Stomach (tissue), 9 donors: ENCODE results near the gene UBTD1. TPM values are rescaled to one million over a fixed set of nuclear protein-coding genes. Genes with fewer than 3 reads are reported as not detected.

Experiments used
- DNase-seq, 2 donors: peaks; one replicate each; pipeline versions ENCODE4 v3.0.0 to v3.0.0-alpha.2; 2013 to 2019
- H3K27ac ChIP-seq, 5 donors: fragments of 200-600 bp in 4 of 5; sonication (generic) in 4 of 5; one replicate each; pipeline ENCODE4 v1.5.1; 2013 to 2019; ENCODE audit warnings: mild to moderate bottlenecking in 1 of 5, moderate library complexity in 1 of 5
- H3K27me3 ChIP-seq, 3 donors: fragments of 200-600 bp; sonication (generic); one replicate each; pipeline ENCODE4 v1.5.1; 2017 to 2019; ENCODE audit warnings: mixed run types in 1 of 3
- H3K36me3 ChIP-seq, 4 donors: fragments of 200-600 bp; sonication (generic); 1 replicate in 3 of 4; 2 replicates in 1 of 4; pipeline ENCODE4 v1.5.1; 2016 to 2019
- H3K4me1 ChIP-seq, 4 donors: fragments of 200-600 bp; sonication (generic); one replicate each; pipeline ENCODE4 v1.5.1; 2016 to 2019
- H3K4me3 ChIP-seq, 4 donors: fragments of 200-600 bp; sonication (generic) in 3 of 4; one replicate each; pipeline ENCODE4 v1.5.1; 2016 to 2019; ENCODE audit warnings: mild to moderate bottlenecking in 1 of 4
- H3K9me3 ChIP-seq, 4 donors: fragments of 200-600 bp; sonication (generic); one replicate each; pipeline ENCODE4 v1.5.1; 2016 to 2019
- EP300 ChIP-seq: sonication (generic); formaldehyde crosslinking; IDR thresholded peaks from one replicate; pipeline ENCODE4 v1.6.1; 2017; ENCODE audit warnings: antibody characterized with exemption
- POLR2A ChIP-seq, 4 donors: fragments of 450-650 bp; IDR thresholded peaks; one replicate each; pipeline ENCODE4 v1.6.1; 2016; ENCODE audit warnings: antibody characterized with exemption in 4 of 4, control low read depth in 2 of 4, mild to moderate bottlenecking in 1 of 4, moderate library complexity in 1 of 4
- POLR2AphosphoS5 ChIP-seq, 3 donors: sonication (generic); formaldehyde crosslinking; IDR thresholded peaks; one replicate each; pipeline ENCODE4 v1.6.1; 2016; ENCODE audit warnings: antibody characterized with exemption in 3 of 3
- WGBS, 5 donors: extraction: QIAGEN DNeasy Blood & Tissue Kit in 3 of 5; methylation state at CpG; one replicate each; pipeline versions ENCODE4 v1.1.5 to v1.1.7; 2013 to 2018; 5-methylcytosine and 5-hydroxymethylcytosine counted together
- intact Hi-C: fragments of 100-400 bp; cut with DNase I; formaldehyde crosslinking; loops from one replicate; pipeline ENCODE4 v1.15.1; 2023; ENCODE audit warnings: low total_unique reads
- polyA plus RNA-seq, 3 donors: library from polyadenylated mRNA; stranded (reverse); fragments of 200-250 nt; gene quantifications; one replicate each; pipeline ENCODE4 v1.2.3, GENCODE V29; 2013
- total RNA-seq, 5 donors: library from RNA; depleted of rRNA; stranded (reverse); fragments of >200 nt; gene quantifications; one replicate each; pipeline versions ENCODE4 v1.1.0 to v1.2.3, GENCODE V29; 2014 to 2016
- TF ChIP-seq, protein P1 (sequence below), 7 experiments: fragments of 450-650 bp in 4 of 7; fragments of 200-600 bp in 3 of 7; sonication (generic) in 3 of 7; IDR thresholded peaks; one replicate each; pipeline ENCODE4 v1.5.1; 2016 to 2019; ENCODE audit warnings: antibody characterized with exemption in 7 of 7, control low read depth in 2 of 7, mild to moderate bottlenecking in 1 of 7
- donor health status: healthy with polysubstance abuse.
- donor health status: Bipolar disorder and iron deficiency.
- donor health status: healthy.

Gene UBTD1
- total and polyA plus RNA-seq, 8 donors: 1.3 to 22.9 (median 8.1) TPM

DNA sequence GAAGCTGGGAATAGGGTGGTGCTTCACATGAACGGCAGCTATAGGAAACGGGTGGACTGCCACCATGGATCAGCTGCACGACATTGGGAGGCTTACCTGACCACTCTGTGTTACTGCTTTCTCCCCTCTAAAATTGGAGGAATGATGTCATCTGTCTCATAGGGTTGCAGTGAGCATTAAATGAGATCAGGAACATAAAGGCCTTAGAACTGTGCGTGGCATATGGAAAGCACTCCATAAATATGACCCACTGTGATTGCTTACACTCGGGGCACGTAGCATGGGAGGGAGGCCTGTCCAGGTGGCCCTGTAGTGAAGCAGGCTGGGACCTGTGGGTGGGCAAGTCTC lies 100.5 kb downstream of the UBTD1 start:
- intact Hi-C loops: no loop called here
- TF ChIP-seq POLR2AphosphoS5 (IDR thresholded peaks at IDR 0.05) (no peak), EP300 (no peak), POLR2A (IDR thresholded peaks at IDR 0.05) (no peak)
- TF ChIP-seq, protein P1, sequence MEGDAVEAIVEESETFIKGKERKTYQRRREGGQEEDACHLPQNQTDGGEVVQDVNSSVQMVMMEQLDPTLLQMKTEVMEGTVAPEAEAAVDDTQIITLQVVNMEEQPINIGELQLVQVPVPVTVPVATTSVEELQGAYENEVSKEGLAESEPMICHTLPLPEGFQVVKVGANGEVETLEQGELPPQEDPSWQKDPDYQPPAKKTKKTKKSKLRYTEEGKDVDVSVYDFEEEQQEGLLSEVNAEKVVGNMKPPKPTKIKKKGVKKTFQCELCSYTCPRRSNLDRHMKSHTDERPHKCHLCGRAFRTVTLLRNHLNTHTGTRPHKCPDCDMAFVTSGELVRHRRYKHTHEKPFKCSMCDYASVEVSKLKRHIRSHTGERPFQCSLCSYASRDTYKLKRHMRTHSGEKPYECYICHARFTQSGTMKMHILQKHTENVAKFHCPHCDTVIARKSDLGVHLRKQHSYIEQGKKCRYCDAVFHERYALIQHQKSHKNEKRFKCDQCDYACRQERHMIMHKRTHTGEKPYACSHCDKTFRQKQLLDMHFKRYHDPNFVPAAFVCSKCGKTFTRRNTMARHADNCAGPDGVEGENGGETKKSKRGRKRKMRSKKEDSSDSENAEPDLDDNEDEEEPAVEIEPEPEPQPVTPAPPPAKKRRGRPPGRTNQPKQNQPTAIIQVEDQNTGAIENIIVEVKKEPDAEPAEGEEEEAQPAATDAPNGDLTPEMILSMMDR (IDR thresholded peaks at IDR 0.05): no peak

GRCh38 chr10:97600616-97601015 lies 101.9 kb downstream of the UBTD1 start:
- 72 to 100% (median 94%) methylated on average over 1 of the region's 1 CpG for WGBS, 5 donors
- Histone ChIP-seq H3K4me3 (no peak overlapping the region), H3K27ac (no peak overlapping the region), H3K36me3 (no peaks in the 10 kb centered on the region), H3K4me1 (peaks cover 3 to 15% (median 9%) of the 10 kb centered on the region in 4 donors), H3K27me3 (no peaks in the 10 kb centered on the region), H3K9me3 (no peaks in the 10 kb centered on the region)
- TF ChIP-seq POLR2A (IDR thresholded peaks at IDR 0.05): no peak
- no peak for TF ChIP-seq EP300
- no peak for TF ChIP-seq POLR2AphosphoS5 (IDR thresholded peaks at IDR 0.05)
- TF ChIP-seq, protein P1 (IDR thresholded peaks at IDR 0.05): no peak
- DNase-seq: no peak
- intact Hi-C loops: no loop called here

More for the DNA sequence above, 100.5 kb downstream of the UBTD1 start:
- no peaks in the 10 kb centered on the region for H3K9me3 ChIP-seq
- no peaks in the 10 kb centered on the region for H3K36me3 ChIP-seq
- peaks cover 3 to 17% (median 10%) of the 10 kb centered on the region in 4 donors for H3K4me1 ChIP-seq
- H3K27ac ChIP-seq: no peak overlapping the region
- no peak overlapping the region for H3K4me3 ChIP-seq
- no peak for DNase-seq
- H3K27me3 ChIP-seq: no peaks in the 10 kb centered on the region
- 78 to 87% (median 81%) methylated on average over 6 of the region's 6 CpGs for WGBS, 5 donors

DNA sequence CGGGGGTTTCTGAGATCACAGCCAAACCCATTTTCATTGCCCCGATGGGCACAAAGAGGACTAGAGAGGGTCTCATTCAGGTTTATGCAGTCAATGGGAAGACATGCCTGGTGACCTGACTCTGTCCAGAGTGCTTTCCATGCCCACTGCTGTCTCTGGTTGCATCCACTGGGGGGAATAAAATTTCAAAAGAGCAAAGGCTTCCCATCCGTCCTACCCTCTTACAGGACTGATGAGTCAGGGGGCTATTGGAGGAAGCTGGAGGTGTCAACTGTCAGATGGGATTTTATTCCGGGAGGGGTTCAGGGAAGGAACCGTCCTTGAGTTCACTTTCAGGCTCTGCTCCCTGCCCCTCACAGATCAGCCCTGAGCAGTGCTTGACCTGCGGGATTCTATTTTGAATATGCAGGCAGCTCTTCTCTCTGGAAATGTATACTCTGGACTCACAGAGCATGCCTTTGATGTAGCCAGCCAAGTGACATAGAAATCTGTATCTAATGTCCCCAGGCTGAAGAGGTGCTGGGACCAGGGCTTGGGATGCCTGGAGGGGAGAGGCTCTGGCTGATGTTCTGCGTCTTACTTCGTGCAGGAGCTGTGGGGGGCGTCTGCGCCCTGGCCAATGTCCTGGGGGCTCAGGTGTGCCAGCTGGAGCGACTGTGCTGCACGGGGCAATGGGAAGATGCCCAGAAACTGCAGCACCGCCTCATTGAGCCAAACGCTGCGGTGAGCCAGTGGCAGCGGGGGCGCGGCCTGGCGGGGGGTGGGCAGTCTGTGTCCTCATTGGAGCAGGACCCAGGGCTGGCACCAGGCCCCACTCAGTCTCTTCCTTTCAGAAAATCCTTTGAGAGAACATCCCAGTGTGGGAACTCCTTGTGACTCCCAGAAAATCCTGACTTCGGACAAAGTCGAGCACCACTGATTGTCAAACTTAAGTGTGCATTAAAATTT lies 102.8 kb downstream of the UBTD1 start:
- DNase-seq: no peak
- TF ChIP-seq EP300 (no peak), POLR2A (IDR thresholded peaks at IDR 0.05) (no peak), POLR2AphosphoS5 (IDR thresholded peaks at IDR 0.05) (no peak)
- TF ChIP-seq, protein P1 (IDR thresholded peaks at IDR 0.05): no peak
- Histone ChIP-seq H3K27ac (no peak overlapping the region), H3K9me3 (no peaks in the 10 kb centered on the region), H3K27me3 (no peaks in the 10 kb centered on the region), H3K4me3 (no peak overlapping the region), H3K4me1 (peaks cover 0 to 7% (median 4%) of the 10 kb centered on the region in 4 donors), H3K36me3 (no peaks in the 10 kb centered on the region)
- intact Hi-C loops: no loop called here
- 76 to 85% (median 83%) methylated on average over 19 to 21 of the region's 21 CpGs for WGBS, 5 donors

- Histone ChIP-seq H3K27ac (no peak overlapping the region), H3K9me3 (no peaks in the 10 kb centered on the region), H3K4me3 (no peak overlapping the region), H3K4me1 (no peaks in the 10 kb centered on the region), H3K36me3 (no peaks in the 10 kb centered on the region), H3K27me3 (no peaks in the 10 kb centered on the region)
- intact Hi-C loops: no loop called here
- TF ChIP-seq POLR2AphosphoS5 (IDR thresholded peaks at IDR 0.05) (no peak), EP300 (no peak), POLR2A (IDR thresholded peaks at IDR 0.05) (no peak)
- TF ChIP-seq, protein P1 (IDR thresholded peaks at IDR 0.05): no peak
- WGBS, 5 donors: 91 to 95% (median 93%) methylated on average over 5 of the region's 5 CpGs
- DNase-seq: no peak
These were observed 108.4 kb downstream of the UBTD1 start for GRCh38 chr10:97607095-97607636.
